Measurements from ENCODE around the gene CPHXL.

The CPHXL gene

GRCh38 chr16:75745823-75746222 is 19.5 kb upstream of the CPHXL start:
- Histone ChIP-seq H3K36me3 (ENCODE audit: insufficient read depth, low read length) (no peaks in the 10 kb centered on the region), H3K4me1 (ENCODE audit: control insufficient read depth, insufficient read depth, low read length) (no peaks in the 10 kb centered on the region), H3K9ac (ENCODE audit: low read depth, low read length) (no peak overlapping the region), H3K27me3 (ENCODE audit: control insufficient read depth, insufficient read depth, low read length) (no peaks in the 10 kb centered on the region), H3K4me3 (ENCODE audit: low read length) (no peak overlapping the region), H3K9me3 (replicated peaks; ENCODE audit: low read length) (peaks cover 4% of the 10 kb centered on the region), H3K4me2 (ENCODE audit: low read length) (no peak overlapping the region)

- Histone ChIP-seq H3K4me1 (ENCODE audit: control insufficient read depth, insufficient read depth, low read length) (no peaks in the 10 kb centered on the region), H3K4me2 (ENCODE audit: low read length) (no peak overlapping the region)
These were observed 19.0 kb upstream of the CPHXL start for GRCh38 chr16:75745242-75745641.

GRCh38 chr16:75742424-75743047 is 16.2 kb upstream of the CPHXL start:
- peaks cover 4% of the 10 kb centered on the region for H3K9me3 ChIP-seq (replicated peaks; ENCODE audit: low read length)
- no peak overlapping the region for H3K4me2 ChIP-seq (ENCODE audit: low read length)
- H3K4me3 ChIP-seq (ENCODE audit: low read length): no peak overlapping the region
- H3K36me3 ChIP-seq (ENCODE audit: insufficient read depth, low read length): no peaks in the 10 kb centered on the region
- H3K9ac ChIP-seq (ENCODE audit: low read depth, low read length): no peak overlapping the region
- no peaks in the 10 kb centered on the region for H3K4me1 ChIP-seq (ENCODE audit: control insufficient read depth, insufficient read depth, low read length)
- H3K27me3 ChIP-seq (ENCODE audit: control insufficient read depth, insufficient read depth, low read length): no peaks in the 10 kb centered on the region

More at GRCh38 chr16:75745242-75745641, 19.0 kb upstream of the CPHXL start:
- no peak overlapping the region for H3K4me3 ChIP-seq (ENCODE audit: low read length)
- no peaks in the 10 kb centered on the region for H3K27me3 ChIP-seq (ENCODE audit: control insufficient read depth, insufficient read depth, low read length)
- H3K9ac ChIP-seq (ENCODE audit: low read depth, low read length): no peak overlapping the region
- H3K9me3 ChIP-seq (replicated peaks; ENCODE audit: low read length): peaks cover 4% of the 10 kb centered on the region
- H3K36me3 ChIP-seq (ENCODE audit: insufficient read depth, low read length): no peaks in the 10 kb centered on the region

GRCh38 chr16:75733305-75734211 is 7.3 kb upstream of the CPHXL start:
- H3K4me2 ChIP-seq (ENCODE audit: low read length): peak overlapping the region; percentile 42
- no peaks in the 10 kb centered on the region for H3K27me3 ChIP-seq (ENCODE audit: control insufficient read depth, insufficient read depth, low read length)
- no peak overlapping the region for H3K9ac ChIP-seq (ENCODE audit: low read depth, low read length)
- no peak overlapping the region for H3K4me3 ChIP-seq (ENCODE audit: low read length)
- no peaks in the 10 kb centered on the region for H3K36me3 ChIP-seq (ENCODE audit: insufficient read depth, low read length)
- peaks cover 14% of the 10 kb centered on the region for H3K4me1 ChIP-seq (ENCODE audit: control insufficient read depth, insufficient read depth, low read length)
- H3K9me3 ChIP-seq (replicated peaks; ENCODE audit: low read length): no peaks in the 10 kb centered on the region

- H3K4me3 ChIP-seq (ENCODE audit: low read length): no peak overlapping the region
- no peaks in the 10 kb centered on the region for H3K9me3 ChIP-seq (replicated peaks; ENCODE audit: low read length)
- no peak overlapping the region for H3K9ac ChIP-seq (ENCODE audit: low read depth, low read length)
- peak overlapping the region; percentile 42 for H3K4me2 ChIP-seq (ENCODE audit: low read length)
- H3K4me1 ChIP-seq (ENCODE audit: control insufficient read depth, insufficient read depth, low read length): peaks cover 14% of the 10 kb centered on the region
- no peaks in the 10 kb centered on the region for H3K36me3 ChIP-seq (ENCODE audit: insufficient read depth, low read length)
- no peaks in the 10 kb centered on the region for H3K27me3 ChIP-seq (ENCODE audit: control insufficient read depth, insufficient read depth, low read length)
These were observed 6.6 kb upstream of the CPHXL start for GRCh38 chr16:75732871-75733270.

- H3K36me3 ChIP-seq (ENCODE audit: insufficient read depth, low read length): no peaks in the 10 kb centered on the region
- no peaks in the 10 kb centered on the region for H3K4me1 ChIP-seq (ENCODE audit: control insufficient read depth, insufficient read depth, low read length)
- no peaks in the 10 kb centered on the region for H3K27me3 ChIP-seq (ENCODE audit: control insufficient read depth, insufficient read depth, low read length)
- no peak overlapping the region for H3K4me2 ChIP-seq (ENCODE audit: low read length)
- no peak overlapping the region for H3K9ac ChIP-seq (ENCODE audit: low read depth, low read length)
- no peak overlapping the region for H3K4me3 ChIP-seq (ENCODE audit: low read length)
- no peaks in the 10 kb centered on the region for H3K9me3 ChIP-seq (replicated peaks; ENCODE audit: low read length)
These were observed 931 bp upstream of the CPHXL start for GRCh38 chr16:75727221-75727620.

- Histone ChIP-seq H3K9ac (ENCODE audit: low read depth, low read length) (no peak overlapping the region), H3K9me3 (replicated peaks; ENCODE audit: low read length) (no peaks in the 10 kb centered on the region), H3K36me3 (ENCODE audit: insufficient read depth, low read length) (no peaks in the 10 kb centered on the region), H3K27me3 (ENCODE audit: control insufficient read depth, insufficient read depth, low read length) (no peaks in the 10 kb centered on the region), H3K4me1 (ENCODE audit: control insufficient read depth, insufficient read depth, low read length) (no peaks in the 10 kb centered on the region), H3K4me3 (ENCODE audit: low read length) (no peak overlapping the region), H3K4me2 (ENCODE audit: low read length) (no peak overlapping the region)
These were observed 7.8 kb downstream of the CPHXL start for GRCh38 chr16:75718452-75718851.

GRCh38 chr16:75714661-75715060 is 11.6 kb downstream of the CPHXL start:
- H3K4me1 ChIP-seq (ENCODE audit: control insufficient read depth, insufficient read depth, low read length): no peaks in the 10 kb centered on the region
- no peak overlapping the region for H3K9ac ChIP-seq (ENCODE audit: low read depth, low read length)
- no peaks in the 10 kb centered on the region for H3K36me3 ChIP-seq (ENCODE audit: insufficient read depth, low read length)

GRCh38 chr16:75710344-75710743 is 15.9 kb downstream of the CPHXL start:
- H3K9me3 ChIP-seq (replicated peaks; ENCODE audit: low read length): no peaks in the 10 kb centered on the region
- no peak overlapping the region for H3K4me2 ChIP-seq (ENCODE audit: low read length)
- no peak overlapping the region for H3K4me3 ChIP-seq (ENCODE audit: low read length)
- H3K4me1 ChIP-seq (ENCODE audit: control insufficient read depth, insufficient read depth, low read length): no peaks in the 10 kb centered on the region
- H3K9ac ChIP-seq (ENCODE audit: low read depth, low read length): no peak overlapping the region
- no peaks in the 10 kb centered on the region for H3K36me3 ChIP-seq (ENCODE audit: insufficient read depth, low read length)
- H3K27me3 ChIP-seq (ENCODE audit: control insufficient read depth, insufficient read depth, low read length): no peaks in the 10 kb centered on the region

More at GRCh38 chr16:75714661-75715060, 11.6 kb downstream of the CPHXL start:
- Histone ChIP-seq H3K9me3 (replicated peaks; ENCODE audit: low read length) (no peaks in the 10 kb centered on the region), H3K27me3 (ENCODE audit: control insufficient read depth, insufficient read depth, low read length) (no peaks in the 10 kb centered on the region), H3K4me2 (ENCODE audit: low read length) (no peak overlapping the region), H3K4me3 (ENCODE audit: low read length) (no peak overlapping the region)

GRCh38 chr16:75703306-75703705 is 23.0 kb downstream of the CPHXL start:
- no peak overlapping the region for H3K4me3 ChIP-seq (ENCODE audit: low read length)
- no peaks in the 10 kb centered on the region for H3K27me3 ChIP-seq (ENCODE audit: control insufficient read depth, insufficient read depth, low read length)
- no peaks in the 10 kb centered on the region for H3K4me1 ChIP-seq (ENCODE audit: control insufficient read depth, insufficient read depth, low read length)
- H3K9ac ChIP-seq (ENCODE audit: low read depth, low read length): no peak overlapping the region
- H3K4me2 ChIP-seq (ENCODE audit: low read length): no peak overlapping the region
- H3K36me3 ChIP-seq (ENCODE audit: insufficient read depth, low read length): no peaks in the 10 kb centered on the region
- no peaks in the 10 kb centered on the region for H3K9me3 ChIP-seq (replicated peaks; ENCODE audit: low read length)

GRCh38 chr16:75702242-75702641 is 24.0 kb downstream of the CPHXL start:
- no peaks in the 10 kb centered on the region for H3K9me3 ChIP-seq (replicated peaks; ENCODE audit: low read length)
- no peaks in the 10 kb centered on the region for H3K36me3 ChIP-seq (ENCODE audit: insufficient read depth, low read length)
- H3K4me2 ChIP-seq (ENCODE audit: low read length): no peak overlapping the region
- no peaks in the 10 kb centered on the region for H3K4me1 ChIP-seq (ENCODE audit: control insufficient read depth, insufficient read depth, low read length)
- no peaks in the 10 kb centered on the region for H3K27me3 ChIP-seq (ENCODE audit: control insufficient read depth, insufficient read depth, low read length)
- no peak overlapping the region for H3K9ac ChIP-seq (ENCODE audit: low read depth, low read length)
- H3K4me3 ChIP-seq (ENCODE audit: low read length): no peak overlapping the region
